Hepatocyte (in vitro differentiated cells): Measurements from ENCODE around the gene ZNF652. TPM values are rescaled to one million over a fixed set of nuclear protein-coding genes. Genes with fewer than 3 reads are reported as not detected.

ENCODE experiments used
- DNase-seq: peaks from one replicate; pipeline ENCODE4 v3.0.0-alpha.2; 2016; ENCODE audit warnings: low spot score
- H2AFZ ChIP-seq: fragments of 200-600 bp; sonication (generic); 2 replicates; pipeline ENCODE4 v1.6.0; 2016; ENCODE audit warnings: antibody characterized with exemption, mild to moderate bottlenecking
- H3K27ac ChIP-seq: fragments of 200-600 bp; sonication (generic); 2 replicates; pipeline ENCODE4 v1.5.1; 2016; ENCODE audit warnings: mild to moderate bottlenecking
- H3K27me3 ChIP-seq: fragments of 200-600 bp; sonication (generic); 2 replicates; pipeline ENCODE4 v1.6.1; 2016
- H3K36me3 ChIP-seq: fragments of 200-600 bp; sonication (generic); replicated peaks from 2 replicates; pipeline ENCODE4 v1.5.1; 2016; ENCODE audit warnings: low read depth; ENCODE audit not compliant: insufficient read depth
- H3K4me1 ChIP-seq: fragments of 200-600 bp; sonication (generic); 2 replicates; pipeline ENCODE4 v1.5.1; 2016; ENCODE audit warnings: mild to moderate bottlenecking, moderate library complexity; ENCODE audit not compliant: insufficient read depth
- H3K4me2 ChIP-seq: fragments of 200-600 bp; sonication (generic); 2 replicates; pipeline ENCODE4 v1.6.0; 2016
- H3K4me3 ChIP-seq: fragments of 200-600 bp; sonication (generic); 2 replicates; pipeline ENCODE4 v1.5.1; 2016; ENCODE audit warnings: mild to moderate bottlenecking
- H3K79me2 ChIP-seq: fragments of 200-600 bp; sonication (generic); 2 replicates; pipeline ENCODE4 v1.6.0; 2017; ENCODE audit warnings: mild to moderate bottlenecking
- H3K9me2 ChIP-seq: fragments of 200-600 bp; sonication (generic); replicated peaks from 2 replicates; pipeline ENCODE4 v1.6.0; 2017; ENCODE audit warnings: mild to moderate bottlenecking; ENCODE audit not compliant: insufficient read depth
- H3K9me3 ChIP-seq: fragments of 200-600 bp; sonication (generic); 2 replicates; pipeline ENCODE4 v1.5.1; 2016; ENCODE audit warnings: low read depth, mild to moderate bottlenecking
- H4K20me1 ChIP-seq: fragments of 200-600 bp; sonication (generic); 2 replicates; pipeline ENCODE4 v1.6.0; 2016; ENCODE audit warnings: mild to moderate bottlenecking; ENCODE audit not compliant: insufficient read depth, poor library complexity, severe bottlenecking
- EZH2 ChIP-seq: fragments of 200-600 bp; sonication (generic); IDR thresholded peaks from 2 replicates; pipeline ENCODE4 v1.6.1; 2016; ENCODE audit warnings: antibody characterized with exemption, mild to moderate bottlenecking, borderline replicate concordance
- EZH2phosphoT487 ChIP-seq: fragments of 200-600 bp; sonication (generic); IDR thresholded peaks from one replicate; pipeline ENCODE4 v1.6.1; 2018; ENCODE audit warnings: antibody characterized with exemption, mild to moderate bottlenecking, low read depth, moderate library complexity; ENCODE audit not compliant: unreplicated experiment, severe bottlenecking
- WGBS: methylation state at CpG from one replicate; pipeline ENCODE4 v1.1.6; 2016; ENCODE audit warnings: low lambda C conversion rate; ENCODE audit errors: missing lambda C conversion rate; 5-methylcytosine and 5-hydroxymethylcytosine counted together
- microRNA-seq: library from miRNA; unstranded; fragments of <30 nt; microRNA quantifications from one replicate; pipeline ENCODE4, GENCODE V29; 2017
- polyA plus RNA-seq: library from polyadenylated mRNA; unstranded; fragments of >200 nt; fragmentation: Nextera tagmentation; extraction: Ambion mirVana; gene quantifications from 2 replicates; pipeline ENCODE4 v1.2.1, GENCODE V29; 2016
- small RNA-seq: library from RNA; depleted of rRNA; stranded (forward); fragments of <200 nt; gene quantifications from one replicate; pipeline ENCODE3, GENCODE V24; 2014
- total RNA-seq: library from RNA; depleted of rRNA; stranded (reverse); fragments of >200 nt; gene quantifications from 2 replicates; pipeline ENCODE4 v1.2.3, GENCODE V29; 2014
- TF ChIP-seq, protein P1 (sequence below): fragments of 200-600 bp; sonication (generic); IDR thresholded peaks from 2 replicates; pipeline ENCODE4 v1.5.1; 2016; ENCODE audit warnings: antibody characterized with exemption, mild to moderate bottlenecking; ENCODE audit not compliant: poor library complexity

ZNF652 gene
- total and polyA plus RNA-seq, 2 experiments from 2014 or later = 23.0 to 55.6 TPM

DNA sequence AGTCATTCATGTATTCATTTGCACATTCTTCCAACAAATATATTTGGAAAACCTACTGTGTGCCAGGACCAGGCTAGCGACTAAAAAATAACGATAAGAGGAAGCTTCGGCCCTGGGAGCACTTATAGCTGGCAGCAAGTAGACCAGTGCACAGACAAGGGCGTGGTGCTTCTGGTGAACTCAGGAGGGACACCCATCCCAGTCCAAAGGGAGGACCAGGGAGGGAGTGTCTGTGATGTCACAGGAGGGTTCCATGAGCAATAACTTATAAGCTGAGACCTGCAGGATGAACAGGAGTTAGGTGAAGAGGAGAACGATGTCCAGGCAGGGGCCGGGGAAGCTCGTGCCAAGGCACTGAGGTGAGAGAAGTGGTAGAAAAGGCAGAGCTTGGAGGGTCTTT, 114.1 kb downstream of the ZNF652 start:
- 95% methylated on average over 7 of the region's 7 CpGs for WGBS

GRCh38 chr17:49244839-49245238, 117.2 kb downstream of the ZNF652 start:
- Histone ChIP-seq H3K4me3 (no peak overlapping the region), H3K9me3 (no peaks in the 10 kb centered on the region), H3K4me2 (no peak overlapping the region), H3K79me2 (no peaks in the 10 kb centered on the region), H3K4me1 (no peaks in the 10 kb centered on the region), H2AFZ (no peak overlapping the region), H3K36me3 (no peaks in the 10 kb centered on the region), H3K27ac (no peak overlapping the region), H3K9me2 (no peaks in the 10 kb centered on the region), H3K27me3 (no peaks in the 10 kb centered on the region), H4K20me1 (no peaks in the 10 kb centered on the region)
- TF ChIP-seq, protein P1, sequence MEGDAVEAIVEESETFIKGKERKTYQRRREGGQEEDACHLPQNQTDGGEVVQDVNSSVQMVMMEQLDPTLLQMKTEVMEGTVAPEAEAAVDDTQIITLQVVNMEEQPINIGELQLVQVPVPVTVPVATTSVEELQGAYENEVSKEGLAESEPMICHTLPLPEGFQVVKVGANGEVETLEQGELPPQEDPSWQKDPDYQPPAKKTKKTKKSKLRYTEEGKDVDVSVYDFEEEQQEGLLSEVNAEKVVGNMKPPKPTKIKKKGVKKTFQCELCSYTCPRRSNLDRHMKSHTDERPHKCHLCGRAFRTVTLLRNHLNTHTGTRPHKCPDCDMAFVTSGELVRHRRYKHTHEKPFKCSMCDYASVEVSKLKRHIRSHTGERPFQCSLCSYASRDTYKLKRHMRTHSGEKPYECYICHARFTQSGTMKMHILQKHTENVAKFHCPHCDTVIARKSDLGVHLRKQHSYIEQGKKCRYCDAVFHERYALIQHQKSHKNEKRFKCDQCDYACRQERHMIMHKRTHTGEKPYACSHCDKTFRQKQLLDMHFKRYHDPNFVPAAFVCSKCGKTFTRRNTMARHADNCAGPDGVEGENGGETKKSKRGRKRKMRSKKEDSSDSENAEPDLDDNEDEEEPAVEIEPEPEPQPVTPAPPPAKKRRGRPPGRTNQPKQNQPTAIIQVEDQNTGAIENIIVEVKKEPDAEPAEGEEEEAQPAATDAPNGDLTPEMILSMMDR = no peak
- no peak for TF ChIP-seq EZH2phosphoT487
- TF ChIP-seq EZH2 = no peak
- WGBS = 93% methylated on average over 4 of the region's 4 CpGs
- no peak for DNase-seq

More for the DNA sequence above, 114.1 kb downstream of the ZNF652 start:
- Histone ChIP-seq H2AFZ (no peak overlapping the region), H3K27ac (no peak overlapping the region), H3K4me1 (no peaks in the 10 kb centered on the region), H3K4me3 (no peak overlapping the region), H4K20me1 (no peaks in the 10 kb centered on the region), H3K9me3 (no peaks in the 10 kb centered on the region), H3K4me2 (no peak overlapping the region), H3K9me2 (no peaks in the 10 kb centered on the region), H3K27me3 (no peaks in the 10 kb centered on the region), H3K79me2 (no peaks in the 10 kb centered on the region), H3K36me3 (no peaks in the 10 kb centered on the region)
- TF ChIP-seq, protein P1 = no peak
- no peak for DNase-seq

Small RNAs within 50 kb of the gene (microRNA-seq; reads per million reads assigned to microRNA genes)
- not detected for gene MIR6129

Small RNAs within 50 kb of the gene (small RNA-seq; reads per million reads assigned to genes)
- not detected for gene MIR6129

Other genes with a start within 250 kb of the ZNF652 start
- 1.3 and 2.2 TPM in 2 replicates for gene B4GALNT2, start 229.5 kb downstream of the ZNF652 start, total RNA-seq
- gene B4GALNT2, start 229.5 kb downstream of the ZNF652 start, polyA plus RNA-seq = 0.40 and 0.88 TPM in 2 replicates
- 0.96 TPM in 1 of 2 replicates, not detected in the other for gene GNGT2, start 151.7 kb downstream of the ZNF652 start, total RNA-seq
- gene GNGT2, start 151.7 kb downstream of the ZNF652 start, polyA plus RNA-seq = 0.92 TPM in 1 of 2 replicates, not detected in the other
- gene ABI3, start 151.5 kb downstream of the ZNF652 start, total RNA-seq = 0.13 and 0.52 TPM in 2 replicates
- gene ABI3, start 151.5 kb downstream of the ZNF652 start, polyA plus RNA-seq = 0.29 and 0.43 TPM in 2 replicates
- not detected in 2 replicates for gene PHOSPHO1, start 131.5 kb downstream of the ZNF652 start, total RNA-seq
- 0.54 TPM in 1 of 2 replicates, not detected in the other for gene PHOSPHO1, start 131.5 kb downstream of the ZNF652 start, polyA plus RNA-seq
- gene PHB1, start 52.6 kb upstream of the ZNF652 start, total RNA-seq = 114 and 141 TPM in 2 replicates
- gene PHB1, start 52.6 kb upstream of the ZNF652 start, polyA plus RNA-seq = 168 and 171 TPM in 2 replicates
- gene NGFR, start 133.0 kb upstream of the ZNF652 start, total RNA-seq = 2.4 and 3.6 TPM in 2 replicates
- gene NGFR, start 133.0 kb upstream of the ZNF652 start, polyA plus RNA-seq = 5.5 and 5.6 TPM in 2 replicates
- 0.40 and 1.2 TPM in 2 replicates for gene NXPH3, start 213.6 kb upstream of the ZNF652 start, total RNA-seq
- gene NXPH3, start 213.6 kb upstream of the ZNF652 start, polyA plus RNA-seq = 0.21 and 0.77 TPM in 2 replicates